ENCODE results near the gene PTPRN2. TPM values are rescaled to one million over a fixed set of nuclear protein-coding genes. Genes with fewer than 3 reads are reported as not detected.

Gene PTPRN2
- total and polyA plus RNA-seq, 9 of the 15 experiments (the other 6 are each of a cell fraction or from before 2014, with no cell fraction given): not detected

DNA sequence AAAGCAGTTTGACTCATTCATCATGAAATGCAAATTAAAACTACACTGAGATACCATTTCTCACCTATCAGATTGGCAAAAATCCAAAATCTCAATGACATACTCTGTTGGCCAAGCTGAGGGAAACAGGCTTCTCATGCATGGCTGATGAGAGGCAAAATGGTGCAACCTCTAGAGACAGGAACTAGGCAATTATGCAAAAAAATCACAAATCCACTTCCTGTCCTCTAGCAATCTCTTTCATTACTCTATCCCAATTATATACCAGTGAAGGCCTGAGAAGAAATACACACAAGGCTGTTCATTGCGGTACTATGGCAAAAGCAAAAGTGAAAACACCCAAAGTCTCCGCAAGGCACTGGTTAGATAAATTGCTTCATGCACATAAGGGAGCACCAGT is 25.9 kb upstream of the PTPRN2 start:
- Histone ChIP-seq H3K27ac (ENCODE audit: extremely low read depth, low read depth, low read length) (no peak overlapping the region), H2AFZ (ENCODE audit: low read depth, low read length) (no peak overlapping the region), H3K4me1 (replicated peaks in 1 of 2; ENCODE audit: control insufficient read depth in 2 of 2, insufficient read depth in 2 of 2, low read length in 2 of 2) (peaks cover 11 to 13% of the 10 kb centered on the region in 2 experiments), H4K20me1 (replicated peaks; ENCODE audit: control insufficient read depth, insufficient read depth, low read length) (no peaks in the 10 kb centered on the region), H3K79me2 (ENCODE audit: control insufficient read depth, insufficient read depth, low read length) (no peaks in the 10 kb centered on the region; the same call in 1 of the 3 replicates), H3K27me3 (ENCODE audit: control insufficient read depth in 2 of 2, insufficient read depth in 2 of 2, low read length in 2 of 2) (no peaks in the 10 kb centered on the region), H3K9ac (ENCODE audit: insufficient read depth in 1 of 2, low read depth in 2 of 2, low read length in 2 of 2) (no peak overlapping the region), H3K4me3 (no peak overlapping the region), H3K9me1 (ENCODE audit: control insufficient read depth, insufficient read depth, low read length) (no peaks in the 10 kb centered on the region), H3K36me3 (ENCODE audit: control insufficient read depth, insufficient read depth, low read length) (peaks cover 59% of the 10 kb centered on the region; the same call in 2 of the 3 replicates), H3K4me2 (ENCODE audit: insufficient read depth, low read length) (no peak overlapping the region), H3K9me3 (replicated peaks; ENCODE audit: control insufficient read depth, insufficient read depth, low read depth, low read length) (no peaks in the 10 kb centered on the region)
- no peak for TF ChIP-seq BRF1 (IDR thresholded peaks at IDR 0.05; ENCODE audit: borderline replicate concordance, extremely low read depth, insufficient read length)
- TF ChIP-seq NR4A1 (CRISPR knock-in tag; IDR thresholded peaks at IDR 0.05): no peak
- no peak for TF ChIP-seq NR4A1 (tag; IDR thresholded peaks at IDR 0.05)
- TF ChIP-seq HNRNPL (IDR thresholded peaks at IDR 0.05; ENCODE audit: low read depth, low read length): no peak
- peak; percentile 83 for TF ChIP-seq NFIC (IDR thresholded peaks at IDR 0.05)
- TF ChIP-seq, protein P1, sequence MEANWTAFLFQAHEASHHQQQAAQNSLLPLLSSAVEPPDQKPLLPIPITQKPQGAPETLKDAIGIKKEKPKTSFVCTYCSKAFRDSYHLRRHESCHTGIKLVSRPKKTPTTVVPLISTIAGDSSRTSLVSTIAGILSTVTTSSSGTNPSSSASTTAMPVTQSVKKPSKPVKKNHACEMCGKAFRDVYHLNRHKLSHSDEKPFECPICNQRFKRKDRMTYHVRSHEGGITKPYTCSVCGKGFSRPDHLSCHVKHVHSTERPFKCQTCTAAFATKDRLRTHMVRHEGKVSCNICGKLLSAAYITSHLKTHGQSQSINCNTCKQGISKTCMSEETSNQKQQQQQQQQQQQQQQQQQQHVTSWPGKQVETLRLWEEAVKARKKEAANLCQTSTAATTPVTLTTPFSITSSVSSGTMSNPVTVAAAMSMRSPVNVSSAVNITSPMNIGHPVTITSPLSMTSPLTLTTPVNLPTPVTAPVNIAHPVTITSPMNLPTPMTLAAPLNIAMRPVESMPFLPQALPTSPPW (CRISPR knock-in tag; IDR thresholded peaks at IDR 0.05): no peak
- no peak for TF ChIP-seq XRCC5 (IDR thresholded peaks at IDR 0.05; ENCODE audit: low read depth, low read length)
- no peak for DNase-seq (ENCODE audit: extremely low read depth in 1 of 4, low spot score in 3 of 4)
- intact Hi-C loops (cut with micrococcal nuclease): no loop called here
- no peak for ATAC-seq
- no peak for FAIRE-seq
- ChIA-PET CTCF (ENCODE audit: low intra/inter-chr PET ratio) (no interaction called here), POLR2A (interaction anchor here (1.0 to 1.6 kb wide), 2 partner anchors 9 to 13 kb away, joined by 3 to 4 read pairs; no protein-coding TSS in a partner anchor)
- in situ Hi-C loops (cut with MboI): no loop called here
- BruUV-seq (replicated peaks): no TSS peak
- 97% methylated on average over 2 of the region's 2 CpGs for WGBS (ENCODE audit: insufficient coverage, low coverage, missing lambda C conversion rate)
